Astrocyte of the spinal cord (primary cell): ENCODE results near the gene OTC.

Experiments used
- DNase-seq: peaks from one replicate; pipeline ENCODE4 v3.0.0; 2011; ENCODE audit warnings: low read depth, low spot score
- H3K4me3 ChIP-seq: 2 replicates; pipeline ENCODE4 v1.5.1; 2011; ENCODE audit warnings: low read depth, mild to moderate bottlenecking, low read length, moderate library complexity
- CTCF ChIP-seq: IDR thresholded peaks from 2 replicates; pipeline ENCODE4 v1.5.1; 2012; ENCODE audit warnings: low read depth, mild to moderate bottlenecking, low read length, inconsistent platforms
- in situ Hi-C: cut with HindIII; loops from 2 replicates; pipeline ENCODE4 v1.10.0; 2017; ENCODE audit warnings: low sequenced_read_pairs

The OTC gene

GRCh38 chrX:38318196-38318595 is 34.2 kb upstream of the OTC start:
- no peak for DNase-seq
- TF ChIP-seq CTCF: no peak
- in situ Hi-C loops: no loop called here
- H3K4me3 ChIP-seq: no peak overlapping the region

GRCh38 chrX:38318606-38319005 is 33.8 kb upstream of the OTC start:
- in situ Hi-C loops: no loop called here
- DNase-seq: no peak
- no peak overlapping the region for H3K4me3 ChIP-seq
- TF ChIP-seq CTCF: no peak

GRCh38 chrX:38320819-38321218 is 31.6 kb upstream of the OTC start:
- DNase-seq: no peak
- in situ Hi-C loops: no loop called here
- H3K4me3 ChIP-seq: no peak overlapping the region
- TF ChIP-seq CTCF: no peak

GRCh38 chrX:38326086-38326485 is 26.3 kb upstream of the OTC start:
- in situ Hi-C loops: no loop called here
- no peak for DNase-seq
- TF ChIP-seq CTCF: no peak
- H3K4me3 ChIP-seq: peak overlapping the region; percentile 66

- in situ Hi-C loops: no loop called here
- DNase-seq: peak; percentile 94
- TF ChIP-seq CTCF: peak; percentile 73
- peak within 1 kb of the TSS; percentile 66 for H3K4me3 ChIP-seq
These were observed 25.2 kb upstream of the OTC start, which contains the start of gene RPGR for GRCh38 chrX:38327007-38327774. Gene RPGR, minus strand, starts transcription at chrX:38327509. Its CDS starts 142 bp downstream, at chrX:38327367.

GRCh38 chrX:38327775-38328081 is 24.7 kb upstream of the OTC start:
- DNase-seq: no peak
- H3K4me3 ChIP-seq: peak overlapping the region; percentile 66
- TF ChIP-seq CTCF: no peak
- in situ Hi-C loops: no loop called here
